ENCODE results near the gene TNFAIP8L1.

The TNFAIP8L1 gene

DNA sequence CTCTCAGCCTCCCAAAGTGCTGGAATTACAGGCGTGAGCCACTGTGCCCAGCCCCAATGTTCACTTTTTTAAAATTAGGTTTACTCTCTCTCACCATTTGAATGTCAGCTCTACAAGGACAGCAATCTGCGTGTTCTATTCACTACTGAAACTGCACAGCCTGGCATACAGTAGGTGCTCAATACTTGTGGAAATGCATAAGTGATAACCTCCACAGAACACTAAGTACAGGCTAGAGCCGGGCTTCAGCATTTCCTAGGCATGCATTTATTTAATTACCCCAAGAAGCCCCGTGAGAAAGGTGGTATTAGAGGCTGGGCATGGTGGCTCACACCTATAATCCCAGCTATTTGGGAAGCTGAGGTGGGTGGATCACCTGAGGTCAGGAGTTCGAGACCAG lies 33.1 kb upstream of the TNFAIP8L1 start:
- DNase-seq = no peak
- in situ Hi-C loops (cut with HindIII; ENCODE audit: low pct_ligation_motif_present, low pct_unique_long_range_greater_than_20kb, low sequenced_read_pairs) = no loop called here

DNA sequence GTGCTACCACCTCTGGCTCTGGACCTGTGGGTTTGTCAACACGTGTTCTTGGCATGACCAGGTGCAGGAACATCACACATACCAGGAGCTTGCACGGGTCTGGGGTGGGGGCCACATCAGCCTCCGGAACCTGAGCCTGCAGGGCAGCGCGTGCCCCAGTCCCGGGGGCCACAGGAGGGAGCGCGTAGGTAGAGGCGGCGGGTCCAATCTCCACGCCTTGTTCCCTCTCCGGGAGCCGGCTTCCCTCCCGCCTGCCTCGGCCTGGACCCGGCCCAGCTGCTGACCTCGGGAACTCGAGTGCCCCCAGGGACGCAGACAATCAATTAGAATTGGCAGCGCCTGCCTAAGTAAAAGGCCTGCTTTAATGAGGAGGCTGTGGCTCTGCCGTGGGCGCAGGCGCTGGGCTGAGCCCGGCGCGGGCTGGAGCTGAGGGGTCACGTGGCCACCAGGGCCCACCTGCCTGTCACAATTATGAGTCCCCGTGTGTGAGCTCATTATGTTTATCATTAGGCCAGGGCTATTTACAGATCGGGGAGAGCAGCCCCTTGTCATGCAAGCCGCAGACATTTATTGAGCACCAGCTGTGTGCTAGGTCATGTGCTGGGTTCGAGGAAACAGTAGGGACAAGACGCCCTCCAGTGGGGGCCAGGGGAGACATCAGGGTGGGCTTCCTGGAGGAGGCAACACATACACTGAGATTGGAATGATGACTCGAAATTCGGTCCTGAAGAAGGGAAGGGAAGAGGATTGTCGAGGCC lies 32.2 kb upstream of the TNFAIP8L1 start:
- no peak for DNase-seq
- in situ Hi-C loops (cut with HindIII; ENCODE audit: low pct_ligation_motif_present, low pct_unique_long_range_greater_than_20kb, low sequenced_read_pairs) = no loop called here

DNA sequence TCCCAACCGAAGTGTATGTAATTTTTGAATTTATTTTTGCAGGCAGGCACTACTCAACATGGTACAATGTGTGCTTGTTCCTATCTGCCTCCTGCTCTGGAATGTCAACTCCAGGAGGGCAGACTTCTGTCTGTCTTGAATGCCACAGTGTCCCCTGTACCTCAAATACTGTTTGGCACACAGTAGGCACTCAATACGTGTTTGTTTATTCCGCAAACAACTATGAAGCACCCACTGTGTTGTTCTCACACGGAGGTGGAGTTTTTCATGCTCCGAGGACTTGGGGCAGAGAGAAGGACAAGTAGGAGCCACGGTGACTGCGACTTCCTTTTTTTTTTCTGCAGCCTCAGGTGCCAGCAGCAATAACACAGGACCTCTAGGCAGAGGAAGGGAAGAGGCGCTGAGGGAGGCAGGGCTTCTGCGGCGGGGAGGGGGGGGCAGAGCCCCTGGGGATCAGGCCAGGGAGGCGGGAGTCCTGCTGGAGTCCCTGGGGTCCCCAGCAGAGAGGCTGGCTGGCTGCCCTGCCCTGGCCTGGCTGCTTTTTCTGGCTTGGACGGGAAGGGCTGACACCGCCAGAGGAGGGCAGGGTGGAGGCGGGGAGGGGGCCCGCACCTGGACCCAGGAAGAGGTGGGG lies 29.3 kb upstream of the TNFAIP8L1 start:
- no peak for DNase-seq
- in situ Hi-C loops (cut with HindIII; ENCODE audit: low pct_ligation_motif_present, low pct_unique_long_range_greater_than_20kb, low sequenced_read_pairs) = no loop called here

DNA sequence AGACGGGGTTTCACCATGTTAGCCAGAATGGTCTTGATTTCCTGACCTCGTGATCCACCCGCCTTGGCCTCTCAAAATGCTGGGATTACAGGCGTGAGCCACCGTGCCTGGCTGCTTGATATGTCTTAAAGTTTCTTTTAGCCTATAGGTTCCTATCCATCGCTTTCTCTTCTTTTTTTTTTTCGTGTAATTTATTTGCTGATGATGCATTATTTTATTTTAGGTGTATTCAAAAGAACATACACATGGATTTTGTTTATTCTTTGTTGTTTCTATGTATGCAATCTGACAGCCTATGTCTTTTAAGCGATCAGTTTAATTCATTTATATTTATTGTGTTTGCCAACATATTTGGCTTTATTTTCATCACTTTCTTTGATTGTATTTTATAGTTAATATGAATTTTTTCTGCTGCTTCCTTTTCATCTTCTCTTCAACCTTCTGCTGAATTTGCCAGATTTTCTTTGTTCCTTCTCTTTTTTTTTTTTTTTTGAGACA lies 26.0 kb upstream of the TNFAIP8L1 start:
- in situ Hi-C loops (cut with HindIII; ENCODE audit: low pct_ligation_motif_present, low pct_unique_long_range_greater_than_20kb, low sequenced_read_pairs) = no loop called here
- no peak for DNase-seq

DNA sequence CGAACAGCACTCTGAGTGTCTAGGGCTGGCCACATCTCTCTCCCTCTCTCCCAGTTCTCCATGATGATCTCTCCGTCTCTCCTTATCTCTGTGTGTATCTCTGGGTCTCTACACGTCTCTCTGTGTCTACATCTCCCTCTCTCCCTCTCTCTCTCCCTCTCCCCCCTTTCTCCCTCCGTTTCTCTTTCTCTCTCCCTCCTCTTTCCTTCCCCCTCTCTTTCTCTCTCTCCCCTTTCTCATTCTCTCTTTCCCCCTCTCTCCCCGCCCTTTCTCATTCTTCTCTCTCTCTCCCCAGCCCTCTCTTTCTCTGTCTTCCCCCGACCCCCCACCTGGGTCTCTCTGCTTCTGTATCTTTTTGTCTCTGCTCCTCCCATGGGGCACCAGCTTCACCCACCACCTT lies 21.3 kb upstream of the TNFAIP8L1 start:
- in situ Hi-C loops (cut with HindIII; ENCODE audit: low pct_ligation_motif_present, low pct_unique_long_range_greater_than_20kb, low sequenced_read_pairs) = no loop called here
- no peak for DNase-seq

DNA sequence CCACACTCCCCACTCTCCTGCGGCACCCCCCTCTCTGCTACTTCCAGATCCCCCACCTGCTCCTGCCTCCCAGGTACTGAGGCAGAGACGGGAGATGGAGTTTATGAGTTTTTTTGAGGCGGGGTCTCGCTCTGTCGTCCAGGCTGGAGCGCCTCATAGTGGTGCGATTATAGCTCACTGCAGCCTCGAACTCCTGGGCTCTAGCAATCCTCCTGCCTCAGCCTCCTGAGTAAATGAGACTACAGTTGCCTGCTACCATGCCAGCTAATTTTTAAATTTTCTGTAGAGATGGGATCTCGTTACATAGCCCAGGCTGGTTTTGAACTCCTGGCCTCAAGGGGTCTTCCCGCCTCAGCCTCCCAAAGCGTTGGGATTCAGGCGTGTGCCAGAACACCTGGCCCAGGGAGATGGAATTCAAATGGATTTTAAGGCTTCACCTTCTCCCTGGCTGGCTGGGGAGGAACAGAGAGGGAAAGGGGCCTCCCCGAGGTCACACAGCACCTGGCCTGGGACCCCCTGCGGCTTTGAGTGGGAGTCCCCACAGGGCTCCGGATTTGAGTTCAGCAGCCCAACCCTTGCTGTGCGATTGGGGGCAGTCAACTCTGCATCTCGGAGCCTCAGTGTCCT lies 19.5 kb upstream of the TNFAIP8L1 start:
- in situ Hi-C loops (cut with HindIII; ENCODE audit: low pct_ligation_motif_present, low pct_unique_long_range_greater_than_20kb, low sequenced_read_pairs) = no loop called here
- DNase-seq = no peak

DNA sequence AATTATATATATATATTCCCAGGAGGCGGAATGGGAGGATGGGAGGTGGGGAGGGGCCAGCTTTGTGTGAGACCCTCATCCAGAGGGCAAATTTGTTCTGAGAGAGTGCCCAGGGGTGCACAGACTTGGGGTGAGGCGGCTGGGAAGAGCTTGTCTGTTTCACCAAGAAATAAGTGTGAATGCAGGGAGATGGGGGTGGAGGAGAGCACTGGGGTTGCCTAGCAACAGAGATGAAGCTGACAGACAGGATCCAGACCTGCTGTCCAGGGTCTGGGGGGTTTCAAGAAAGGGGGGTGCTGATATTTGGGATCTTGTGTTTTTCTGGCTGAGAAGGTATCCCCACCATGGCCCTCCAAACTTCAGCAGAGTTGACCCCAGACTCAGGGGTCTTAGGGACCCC lies 18.6 kb upstream of the TNFAIP8L1 start:
- DNase-seq = no peak
- in situ Hi-C loops (cut with HindIII; ENCODE audit: low pct_ligation_motif_present, low pct_unique_long_range_greater_than_20kb, low sequenced_read_pairs) = no loop called here

DNA sequence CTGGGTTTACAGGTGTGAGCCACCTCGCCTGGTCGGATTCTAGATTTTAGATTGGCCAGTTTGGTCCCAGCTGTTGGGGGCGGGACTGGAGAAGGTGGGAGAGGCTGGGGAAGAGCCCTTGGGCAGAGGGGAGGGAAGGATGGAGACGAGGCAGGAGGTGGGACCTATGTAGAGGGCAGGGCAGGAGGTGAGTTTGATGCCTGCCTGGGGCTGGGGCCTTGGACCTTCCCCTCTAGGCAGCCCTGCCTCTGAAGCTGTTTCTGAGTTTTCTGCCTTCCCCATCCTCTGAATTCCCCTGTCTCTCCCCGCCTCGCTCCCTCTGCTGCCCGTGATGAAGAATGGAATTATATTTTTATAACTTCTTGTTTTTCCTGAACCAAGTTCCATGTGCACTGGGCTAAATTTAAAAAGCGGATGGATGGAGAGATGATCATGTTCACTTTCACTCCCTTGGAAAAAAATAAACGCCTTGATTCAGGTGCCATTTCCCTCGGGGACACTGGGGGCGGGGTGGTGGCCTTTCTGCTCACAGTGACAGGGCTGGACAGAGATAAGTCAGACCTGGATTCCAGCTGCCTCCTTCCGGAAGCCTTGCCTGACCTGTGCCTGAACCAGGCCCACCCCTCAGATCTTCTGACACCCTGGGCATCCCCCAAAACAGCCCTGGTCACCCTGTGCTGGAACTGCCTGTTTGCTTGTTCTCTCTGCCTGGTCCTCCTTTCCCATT lies 16.5 kb upstream of the TNFAIP8L1 start:
- in situ Hi-C loops (cut with HindIII; ENCODE audit: low pct_ligation_motif_present, low pct_unique_long_range_greater_than_20kb, low sequenced_read_pairs) = no loop called here
- no peak for DNase-seq

DNA sequence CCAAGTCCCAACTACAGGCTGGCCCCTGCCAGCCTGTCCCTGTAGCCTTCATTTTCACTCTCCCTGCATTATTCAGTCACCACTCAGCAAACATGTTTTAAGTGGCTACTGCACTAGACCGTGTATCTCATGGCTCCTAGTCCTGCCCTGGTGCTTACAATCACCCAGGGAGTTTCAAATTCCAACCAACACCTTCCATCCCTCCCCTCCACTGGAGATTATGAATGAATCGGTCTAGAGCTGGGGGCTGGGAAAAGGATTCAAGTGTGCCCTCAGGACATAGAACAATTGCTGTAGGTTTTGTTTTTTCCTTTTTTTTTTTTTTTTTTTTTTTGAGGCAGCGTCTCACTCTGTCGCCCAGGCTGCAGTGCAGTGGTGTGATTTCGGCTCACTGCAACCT lies 15.0 kb upstream of the TNFAIP8L1 start:
- in situ Hi-C loops (cut with HindIII; ENCODE audit: low pct_ligation_motif_present, low pct_unique_long_range_greater_than_20kb, low sequenced_read_pairs) = no loop called here
- DNase-seq = no peak

DNA sequence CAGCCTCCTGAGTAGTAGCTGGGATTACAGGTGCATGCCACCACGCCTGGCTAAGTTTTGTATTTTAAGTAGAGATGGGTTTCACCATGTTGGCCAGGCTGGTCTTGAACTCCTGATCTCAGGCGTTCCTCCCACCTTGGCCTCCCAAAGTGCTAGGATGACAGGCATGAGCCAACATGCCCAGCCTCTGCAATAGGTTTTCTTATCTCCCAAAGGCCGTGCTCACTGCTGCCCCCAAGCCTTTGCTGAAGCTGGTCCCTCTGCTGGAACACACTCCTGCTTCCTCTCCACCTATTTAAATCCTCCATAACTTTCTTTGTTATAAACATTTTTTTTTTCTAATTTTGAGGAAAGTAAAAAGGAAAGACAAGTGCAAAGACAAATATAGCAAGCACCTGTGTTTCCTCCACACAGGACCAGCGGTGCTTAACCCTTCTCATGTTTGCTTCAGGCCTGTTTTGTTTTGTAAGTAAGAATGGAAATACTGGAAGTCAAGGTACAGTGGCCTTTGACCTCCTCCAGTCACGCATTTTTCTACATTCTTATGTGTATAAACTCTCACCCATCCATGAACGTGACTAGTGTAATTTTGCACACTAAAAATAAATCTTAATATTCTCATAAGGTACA lies 14.5 kb upstream of the TNFAIP8L1 start:
- in situ Hi-C loops (cut with HindIII; ENCODE audit: low pct_ligation_motif_present, low pct_unique_long_range_greater_than_20kb, low sequenced_read_pairs) = no loop called here
- peak; percentile 50 for DNase-seq

DNA sequence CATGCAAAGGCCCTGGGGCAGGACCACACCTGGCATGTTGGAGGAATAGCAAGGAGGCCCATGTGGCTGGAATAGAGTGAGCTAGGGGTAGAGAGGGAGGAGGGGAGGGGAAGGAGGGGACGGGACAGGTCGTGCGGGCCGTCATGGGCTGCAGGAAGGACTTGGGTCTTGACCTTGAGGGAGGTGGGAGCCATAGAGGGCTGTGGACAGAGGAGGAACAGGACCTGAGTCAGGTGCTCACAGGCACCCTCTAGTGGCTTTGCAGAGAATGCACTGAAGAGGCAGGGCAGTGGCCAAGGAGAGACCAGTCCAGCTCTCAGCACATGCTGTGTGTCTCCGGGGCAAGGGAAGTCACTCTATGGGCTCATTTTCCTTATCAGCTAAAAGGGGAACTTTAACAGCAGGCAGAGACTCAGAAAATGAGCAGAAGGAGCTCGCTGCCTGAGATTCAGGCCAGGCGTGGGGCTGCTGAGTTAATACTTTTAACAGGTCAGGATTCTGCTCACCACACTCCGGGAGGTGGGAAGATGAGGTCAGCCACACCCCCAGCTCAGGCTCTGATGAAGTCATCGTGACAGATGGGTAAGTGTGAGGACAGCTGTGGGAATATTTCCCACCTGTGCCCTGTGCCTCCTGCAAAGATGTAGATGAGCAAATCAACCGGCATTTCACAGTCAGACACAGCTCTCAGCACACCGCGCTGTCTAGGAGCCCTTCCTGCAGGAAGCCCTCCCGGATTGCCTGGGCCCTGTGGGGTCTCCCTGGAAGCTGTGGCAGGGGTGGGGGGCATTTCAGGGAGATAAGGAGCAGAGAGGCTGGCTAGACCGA lies 6.0 kb upstream of the TNFAIP8L1 start:
- in situ Hi-C loops (cut with HindIII; ENCODE audit: low pct_ligation_motif_present, low pct_unique_long_range_greater_than_20kb, low sequenced_read_pairs) = no loop called here
- peak; percentile 87 for DNase-seq

DNA sequence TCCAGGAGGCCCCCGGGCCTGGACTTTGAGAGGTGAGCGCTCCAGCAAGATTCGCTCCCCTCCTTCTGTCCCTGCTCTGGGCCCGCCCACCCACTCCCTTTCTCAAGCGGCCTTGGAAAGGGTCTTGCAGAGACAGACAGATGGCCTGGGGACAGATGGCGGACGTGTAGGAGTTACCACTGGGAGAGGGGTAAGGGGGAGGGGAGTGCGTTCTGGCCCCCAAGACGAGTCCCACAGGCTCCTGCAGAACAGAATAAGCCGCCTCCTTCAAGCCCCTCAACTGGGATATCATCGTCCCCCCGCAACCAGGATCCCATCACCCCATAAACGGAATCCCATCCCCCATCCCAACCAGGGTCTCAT lies 3.6 kb upstream of the TNFAIP8L1 start:
- no peak for DNase-seq
- in situ Hi-C loops (cut with HindIII; ENCODE audit: low pct_ligation_motif_present, low pct_unique_long_range_greater_than_20kb, low sequenced_read_pairs) = no loop called here

DNA sequence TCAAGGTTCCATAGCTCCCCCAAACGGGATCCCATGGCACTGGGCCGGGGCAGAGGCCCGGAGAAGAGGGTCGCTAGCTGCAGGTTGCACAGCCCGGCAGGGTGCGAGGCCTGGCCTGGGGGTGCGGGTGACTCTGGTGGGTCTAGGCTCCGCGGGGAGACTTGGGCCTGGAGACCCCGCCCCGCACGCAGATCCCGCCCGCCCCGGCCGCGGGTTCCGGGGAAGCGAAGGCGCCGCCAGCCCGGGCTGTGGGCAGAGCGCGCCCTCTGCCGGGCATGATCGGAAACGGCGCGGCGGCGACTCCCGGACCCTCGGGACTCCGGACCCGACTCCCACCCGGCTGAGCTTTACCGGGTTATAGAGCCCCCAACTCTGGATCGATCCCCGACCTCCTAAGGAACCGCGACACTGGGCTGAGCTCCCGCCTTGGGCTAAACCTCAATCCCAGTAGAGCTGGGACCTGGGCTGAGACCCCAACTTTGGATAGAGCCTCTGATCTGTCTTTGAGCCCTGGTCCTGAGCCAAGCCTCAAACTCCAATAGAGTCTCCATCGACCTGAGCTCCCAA lies 3.1 kb upstream of the TNFAIP8L1 start:
- peak; percentile 55 for DNase-seq
- in situ Hi-C loops (cut with HindIII; ENCODE audit: low pct_ligation_motif_present, low pct_unique_long_range_greater_than_20kb, low sequenced_read_pairs) = no loop called here

DNA sequence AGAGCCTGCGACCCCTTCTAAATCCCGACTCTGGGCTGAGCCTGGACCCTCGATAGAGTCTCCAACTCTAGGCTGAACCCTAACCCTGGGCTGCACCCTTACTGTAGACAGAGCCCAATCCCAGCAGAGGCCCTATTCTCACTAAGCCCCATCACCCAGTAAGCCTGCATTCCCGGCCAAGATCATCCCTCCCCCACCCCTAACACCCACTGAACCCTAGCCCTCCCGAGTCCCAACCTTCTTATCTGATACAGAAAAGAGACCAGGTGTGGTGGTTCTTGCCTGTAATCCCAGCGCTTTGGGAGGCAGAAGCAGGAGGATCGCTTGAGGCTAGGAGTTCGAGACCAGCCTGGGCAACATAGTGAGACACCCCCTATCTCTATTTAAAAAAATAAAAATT lies 2.6 kb upstream of the TNFAIP8L1 start:
- in situ Hi-C loops (cut with HindIII; ENCODE audit: low pct_ligation_motif_present, low pct_unique_long_range_greater_than_20kb, low sequenced_read_pairs) = no loop called here

DNA sequence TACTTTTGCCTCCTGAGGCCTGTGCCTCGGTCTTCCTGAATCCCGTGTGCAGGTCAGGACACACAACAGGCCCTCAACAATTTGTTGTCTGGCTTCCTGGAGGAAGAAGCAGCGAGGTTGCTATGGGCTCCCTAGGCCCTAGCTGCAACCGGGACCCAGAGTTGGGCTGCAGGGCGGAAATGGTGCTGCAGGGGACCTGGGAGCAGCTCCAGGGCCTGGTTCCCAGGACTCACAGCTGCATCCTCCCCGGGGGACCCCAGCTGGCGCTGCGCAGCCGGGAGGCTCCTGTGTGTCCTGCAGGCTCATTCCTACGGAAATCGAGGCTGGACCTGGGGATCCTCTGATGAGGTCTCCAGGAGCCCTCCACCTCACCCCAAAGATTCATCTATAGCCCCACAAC lies 999 bp upstream of the TNFAIP8L1 start:
- DNase-seq = no peak
- in situ Hi-C loops (cut with HindIII; ENCODE audit: low pct_ligation_motif_present, low pct_unique_long_range_greater_than_20kb, low sequenced_read_pairs) = no loop called here

More for the DNA sequence above, 2.6 kb upstream of the TNFAIP8L1 start:
- no peak for DNase-seq

DNA sequence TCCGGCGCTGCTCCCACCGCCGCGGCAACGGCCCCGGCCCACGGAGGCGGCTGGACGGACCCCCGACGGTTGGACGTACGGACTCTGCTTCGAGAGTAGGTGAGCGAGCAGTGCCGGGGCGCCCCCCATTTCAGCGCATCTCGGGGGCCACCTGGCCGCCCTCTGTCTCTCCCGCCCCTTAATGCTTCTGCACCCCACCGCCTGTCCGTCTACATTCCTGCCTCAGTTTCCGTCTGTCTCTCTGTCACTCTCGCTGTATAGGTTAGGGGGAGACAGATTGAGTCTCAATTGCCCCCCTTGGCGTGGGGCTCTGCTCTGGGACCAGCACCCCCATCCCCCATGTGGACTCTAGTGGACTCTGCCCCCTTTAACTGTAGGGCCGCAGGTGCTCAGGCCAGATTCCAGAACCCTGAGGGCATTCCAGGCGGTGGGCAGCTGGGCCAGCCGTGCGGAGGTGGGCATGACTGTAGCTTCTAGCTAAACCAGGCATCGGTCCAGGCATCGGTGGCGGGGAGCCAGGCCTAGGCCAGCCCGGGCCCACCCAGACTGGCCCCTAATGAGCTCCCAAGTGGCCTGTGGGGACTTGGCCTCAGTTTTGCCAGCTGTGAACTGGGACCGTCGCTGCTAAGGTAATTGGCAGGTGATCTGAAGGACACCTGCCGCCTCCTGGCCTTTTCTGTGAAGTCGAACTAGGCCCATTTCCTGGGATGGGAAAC lies 373 bp downstream of the TNFAIP8L1 start:
- peak; percentile 23 for DNase-seq
- in situ Hi-C loops (cut with HindIII; ENCODE audit: low pct_ligation_motif_present, low pct_unique_long_range_greater_than_20kb, low sequenced_read_pairs) = no loop called here

Data from ACHN (cell line).